Measurements from ENCODE around the gene GRIK5.

Gene GRIK5

GRCh38 chr19:42096255-42096837 is 26.3 kb upstream of the GRIK5 start:
- FAIRE-seq (no peak), DNase-seq (ENCODE audit: extremely low spot score, insufficient read length, low read depth) (no peak)

DNA sequence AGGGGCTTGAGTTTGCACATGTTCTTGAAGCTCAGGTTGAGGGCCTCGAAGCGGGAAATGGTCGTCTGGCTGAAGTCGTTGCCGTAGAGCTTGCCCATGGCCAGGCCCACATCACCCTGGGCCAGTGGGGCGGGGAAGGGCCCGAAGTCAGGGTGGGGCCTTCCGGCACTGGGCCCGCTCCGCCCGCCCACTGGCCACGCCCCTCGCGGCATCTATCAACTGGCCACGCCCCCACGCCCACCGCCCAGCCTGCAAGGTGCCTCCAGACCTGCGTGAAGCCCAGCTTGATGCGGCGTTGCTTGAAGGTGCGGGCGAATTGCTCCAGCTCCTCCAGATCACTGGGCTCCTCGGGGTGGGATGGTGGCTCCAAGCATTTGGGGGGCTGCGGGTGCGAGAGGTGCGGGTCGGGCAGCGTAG is 25.8 kb upstream of the GRIK5 start:
- DNase-seq (ENCODE audit: extremely low spot score, insufficient read length, low read depth) (no peak), FAIRE-seq (no peak)

- no peak for DNase-seq (ENCODE audit: extremely low spot score, insufficient read length, low read depth)
- no peak for FAIRE-seq
Measured at GRCh38 chr19:42095142-42095813, 25.3 kb upstream of the GRIK5 start.

DNA sequence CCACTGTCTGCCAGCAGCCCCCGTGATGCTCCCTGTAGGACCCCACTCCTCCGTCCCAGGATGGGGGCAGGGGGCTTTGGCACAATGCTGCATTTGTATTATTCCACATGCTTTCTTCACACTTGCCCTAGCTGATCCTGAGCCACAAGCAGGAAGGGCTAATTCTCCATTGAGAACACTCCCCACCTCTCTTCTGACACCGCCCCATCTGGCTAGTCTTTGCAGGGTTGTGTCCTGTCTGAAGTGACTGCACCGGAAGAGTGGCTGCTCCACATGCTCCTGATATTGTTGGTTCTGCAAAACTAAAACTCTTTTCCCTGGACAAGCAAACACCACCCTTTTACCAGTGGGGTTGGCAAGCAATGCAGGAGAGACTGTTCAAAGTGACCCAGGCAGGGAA is 23.9 kb upstream of the GRIK5 start:
- no peak for DNase-seq (ENCODE audit: extremely low spot score, insufficient read length, low read depth)
- no peak for FAIRE-seq

- FAIRE-seq (no peak), DNase-seq (ENCODE audit: extremely low spot score, insufficient read length, low read depth) (no peak)
Measured at GRCh38 chr19:42093505-42093904, 23.5 kb upstream of the GRIK5 start.

- no peak for FAIRE-seq
- DNase-seq (ENCODE audit: extremely low spot score, insufficient read length, low read depth) = no peak
Measured at GRCh38 chr19:42092350-42092749, 22.3 kb upstream of the GRIK5 start.

GRCh38 chr19:42091742-42092141 is 21.7 kb upstream of the GRIK5 start:
- FAIRE-seq (no peak), DNase-seq (ENCODE audit: extremely low spot score, insufficient read length, low read depth) (no peak)

DNA sequence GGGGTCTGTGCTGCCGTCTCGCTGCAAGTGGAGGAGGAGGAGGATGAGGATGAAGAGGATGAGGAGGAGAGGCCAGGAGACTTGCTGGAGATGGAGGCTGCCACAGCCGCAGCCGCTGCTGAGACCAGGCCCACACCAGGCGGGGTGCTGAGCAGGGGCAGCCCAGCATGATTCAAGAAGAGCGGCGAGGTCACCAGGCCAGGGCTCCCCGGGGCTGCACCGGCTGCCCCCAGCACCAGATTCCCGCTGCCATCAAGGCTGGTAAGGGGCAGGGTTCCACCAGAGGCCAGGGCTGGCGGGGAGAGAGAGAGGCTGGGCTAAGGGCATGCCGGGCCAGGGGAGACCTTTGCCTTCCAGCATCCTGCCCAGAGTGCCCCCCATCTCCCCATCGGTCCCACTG is 21.3 kb upstream of the GRIK5 start:
- DNase-seq (ENCODE audit: extremely low spot score, insufficient read length, low read depth) (no peak), FAIRE-seq (no peak)

GRCh38 chr19:42090672-42091071 is 20.7 kb upstream of the GRIK5 start:
- DNase-seq (ENCODE audit: extremely low spot score, insufficient read length, low read depth) (no peak), FAIRE-seq (no peak)

- DNase-seq (ENCODE audit: extremely low spot score, insufficient read length, low read depth) = no peak
Measured at GRCh38 chr19:42089772-42090171, 19.8 kb upstream of the GRIK5 start.

GRCh38 chr19:42089191-42089750 is 19.3 kb upstream of the GRIK5 start:
- no peak for DNase-seq (ENCODE audit: extremely low spot score, insufficient read length, low read depth)
- FAIRE-seq = peak; percentile 9

More at GRCh38 chr19:42089772-42090171, 19.8 kb upstream of the GRIK5 start:
- FAIRE-seq = no peak

GRCh38 chr19:42088471-42089190 is 18.6 kb upstream of the GRIK5 start:
- no peak for DNase-seq (ENCODE audit: extremely low spot score, insufficient read length, low read depth)
- peak; percentile 56 for FAIRE-seq

- no peak for DNase-seq (ENCODE audit: extremely low spot score, insufficient read length, low read depth)
- peak; percentile 12 for FAIRE-seq
Measured at GRCh38 chr19:42086770-42087550, 17.0 kb upstream of the GRIK5 start.

- no peak for FAIRE-seq
- no peak for DNase-seq (ENCODE audit: extremely low spot score, insufficient read length, low read depth)
Measured at GRCh38 chr19:42086188-42086736, 16.3 kb upstream of the GRIK5 start.

GRCh38 chr19:42083537-42083936 is 13.5 kb upstream of the GRIK5 start:
- DNase-seq (ENCODE audit: extremely low spot score, insufficient read length, low read depth) (no peak), FAIRE-seq (no peak)

DNA sequence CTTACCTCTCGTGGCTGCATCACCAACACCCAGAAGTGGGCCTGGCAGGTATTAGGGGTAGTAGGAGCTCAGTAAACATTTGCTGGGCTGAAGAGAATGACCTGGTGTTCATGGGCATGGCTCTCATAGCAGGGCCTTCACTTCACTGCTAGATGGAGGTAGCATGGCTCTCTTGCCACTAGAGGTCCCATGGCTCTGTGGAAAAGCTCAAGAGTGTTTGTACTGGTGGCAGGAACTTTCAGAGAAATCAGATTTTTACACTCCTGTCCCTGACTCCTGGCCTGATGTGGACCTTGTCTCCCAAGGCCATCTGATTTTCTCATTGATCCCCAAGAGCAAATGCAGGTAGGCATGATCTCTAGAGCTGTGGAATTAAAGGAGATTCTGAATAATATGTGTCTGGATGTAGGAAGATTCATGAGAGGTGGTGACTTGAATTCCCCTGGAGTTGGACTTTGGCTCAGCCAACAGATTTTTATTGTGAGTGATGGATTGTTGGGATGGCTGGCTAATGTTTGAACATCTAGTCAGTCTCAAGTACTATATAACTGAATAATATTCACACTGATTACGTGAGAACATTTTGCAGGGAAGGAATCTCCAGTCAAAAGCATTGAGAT is 11.7 kb upstream of the GRIK5 start:
- no peak for DNase-seq (ENCODE audit: extremely low spot score, insufficient read length, low read depth)
- peak; percentile 77 for FAIRE-seq

DNA sequence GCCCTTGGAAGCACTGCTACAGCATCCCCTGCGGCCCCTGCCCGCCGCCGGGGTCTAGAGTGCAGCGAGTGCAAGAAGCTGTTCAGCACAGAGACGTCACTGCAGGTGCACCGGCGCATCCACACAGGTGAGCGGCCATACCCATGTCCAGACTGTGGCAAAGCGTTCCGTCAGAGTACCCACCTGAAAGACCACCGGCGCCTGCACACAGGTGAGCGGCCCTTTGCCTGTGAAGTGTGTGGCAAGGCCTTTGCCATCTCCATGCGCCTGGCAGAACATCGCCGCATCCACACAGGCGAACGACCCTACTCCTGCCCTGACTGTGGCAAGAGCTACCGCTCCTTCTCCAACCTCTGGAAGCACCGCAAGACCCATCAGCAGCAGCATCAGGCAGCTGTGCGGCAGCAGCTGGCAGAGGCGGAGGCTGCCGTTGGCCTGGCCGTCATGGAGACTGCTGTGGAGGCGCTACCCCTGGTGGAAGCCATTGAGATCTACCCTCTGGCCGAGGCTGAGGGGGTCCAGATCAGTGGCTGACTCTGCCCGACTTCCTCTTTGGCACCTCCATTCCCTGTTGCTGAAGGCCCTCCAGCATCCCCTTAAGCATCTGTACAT is 10.9 kb upstream of the GRIK5 start:
- no peak for FAIRE-seq
- no peak for DNase-seq (ENCODE audit: extremely low spot score, insufficient read length, low read depth)

DNA sequence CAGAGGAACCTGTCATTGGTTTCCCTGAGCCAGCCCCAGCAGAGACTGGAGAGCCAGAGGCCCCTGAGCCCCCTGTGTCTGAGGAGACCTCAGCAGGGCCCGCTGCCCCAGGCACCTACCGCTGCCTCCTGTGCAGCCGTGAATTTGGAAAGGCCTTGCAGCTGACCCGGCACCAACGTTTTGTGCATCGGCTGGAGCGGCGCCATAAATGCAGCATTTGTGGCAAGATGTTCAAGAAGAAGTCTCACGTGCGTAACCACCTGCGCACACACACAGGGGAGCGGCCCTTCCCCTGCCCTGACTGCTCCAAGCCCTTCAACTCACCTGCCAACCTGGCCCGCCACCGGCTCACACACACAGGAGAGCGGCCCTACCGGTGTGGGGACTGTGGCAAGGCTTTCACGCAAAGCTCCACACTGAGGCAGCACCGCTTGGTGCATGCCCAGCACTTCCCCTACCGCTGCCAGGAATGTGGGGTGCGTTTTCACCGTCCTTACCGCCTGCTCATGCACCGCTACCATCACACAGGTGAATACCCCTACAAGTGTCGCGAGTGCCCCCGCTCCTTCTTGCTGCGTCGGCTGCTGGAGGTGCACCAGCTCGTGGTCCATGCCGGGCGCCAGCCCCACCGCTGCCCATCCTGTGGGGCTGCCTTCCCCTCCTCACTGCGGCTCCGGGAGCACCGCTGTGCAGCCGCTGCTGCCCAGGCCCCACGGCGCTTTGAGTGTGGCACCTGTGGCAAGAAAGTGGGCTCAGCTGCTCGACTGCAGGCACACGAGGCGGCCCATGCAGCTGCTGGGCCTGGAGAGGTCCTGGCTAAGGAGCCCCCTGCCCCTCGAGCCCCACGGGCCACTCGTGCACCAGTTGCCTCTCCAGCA is 10.1 kb upstream of the GRIK5 start:
- no peak for DNase-seq (ENCODE audit: extremely low spot score, insufficient read length, low read depth)
- FAIRE-seq = no peak

All from GM18507 (cell line).